Measurements from ENCODE around the gene SLC6A13.

GRCh38 chr12:212415-212714 is 50.3 kb downstream of the SLC6A13 start:
- TF ChIP-seq, protein P1, sequence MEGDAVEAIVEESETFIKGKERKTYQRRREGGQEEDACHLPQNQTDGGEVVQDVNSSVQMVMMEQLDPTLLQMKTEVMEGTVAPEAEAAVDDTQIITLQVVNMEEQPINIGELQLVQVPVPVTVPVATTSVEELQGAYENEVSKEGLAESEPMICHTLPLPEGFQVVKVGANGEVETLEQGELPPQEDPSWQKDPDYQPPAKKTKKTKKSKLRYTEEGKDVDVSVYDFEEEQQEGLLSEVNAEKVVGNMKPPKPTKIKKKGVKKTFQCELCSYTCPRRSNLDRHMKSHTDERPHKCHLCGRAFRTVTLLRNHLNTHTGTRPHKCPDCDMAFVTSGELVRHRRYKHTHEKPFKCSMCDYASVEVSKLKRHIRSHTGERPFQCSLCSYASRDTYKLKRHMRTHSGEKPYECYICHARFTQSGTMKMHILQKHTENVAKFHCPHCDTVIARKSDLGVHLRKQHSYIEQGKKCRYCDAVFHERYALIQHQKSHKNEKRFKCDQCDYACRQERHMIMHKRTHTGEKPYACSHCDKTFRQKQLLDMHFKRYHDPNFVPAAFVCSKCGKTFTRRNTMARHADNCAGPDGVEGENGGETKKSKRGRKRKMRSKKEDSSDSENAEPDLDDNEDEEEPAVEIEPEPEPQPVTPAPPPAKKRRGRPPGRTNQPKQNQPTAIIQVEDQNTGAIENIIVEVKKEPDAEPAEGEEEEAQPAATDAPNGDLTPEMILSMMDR (IDR thresholded peaks at IDR 0.05; ENCODE audit: low read length), result no peak
- no peak for TF ChIP-seq EZH2 (IDR thresholded peaks at IDR 0.05; ENCODE audit: borderline replicate concordance, low read length)
